ENCODE measurements around the gene VSTM2B. TPM values are rescaled to one million over a fixed set of nuclear protein-coding genes. Genes with fewer than 3 reads are reported as not detected.

Gene VSTM2B
- total RNA-seq, 4 donors from 2014 or later: not detected

DNA sequence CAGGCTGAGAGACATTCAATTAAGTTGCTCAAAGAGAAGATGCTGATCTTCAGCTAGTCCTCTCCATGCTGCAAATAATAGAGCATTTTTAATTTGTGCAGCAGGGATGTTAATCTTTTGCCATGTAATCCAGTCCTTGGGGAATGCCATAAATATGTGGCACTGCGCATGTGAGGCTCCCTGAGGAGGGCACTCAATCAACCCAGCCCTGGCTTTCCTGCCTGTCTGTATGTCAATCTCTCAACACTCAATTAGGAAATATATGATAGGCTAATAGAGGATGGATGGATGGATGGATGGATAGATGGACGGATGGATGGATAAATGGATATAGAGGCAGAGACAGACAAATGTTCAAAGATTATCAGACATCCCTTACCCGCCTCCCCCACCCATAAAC is 48.7 kb downstream of the VSTM2B start:
- DNase-seq (ENCODE audit: low spot score): no peak
- TF ChIP-seq, protein P1, sequence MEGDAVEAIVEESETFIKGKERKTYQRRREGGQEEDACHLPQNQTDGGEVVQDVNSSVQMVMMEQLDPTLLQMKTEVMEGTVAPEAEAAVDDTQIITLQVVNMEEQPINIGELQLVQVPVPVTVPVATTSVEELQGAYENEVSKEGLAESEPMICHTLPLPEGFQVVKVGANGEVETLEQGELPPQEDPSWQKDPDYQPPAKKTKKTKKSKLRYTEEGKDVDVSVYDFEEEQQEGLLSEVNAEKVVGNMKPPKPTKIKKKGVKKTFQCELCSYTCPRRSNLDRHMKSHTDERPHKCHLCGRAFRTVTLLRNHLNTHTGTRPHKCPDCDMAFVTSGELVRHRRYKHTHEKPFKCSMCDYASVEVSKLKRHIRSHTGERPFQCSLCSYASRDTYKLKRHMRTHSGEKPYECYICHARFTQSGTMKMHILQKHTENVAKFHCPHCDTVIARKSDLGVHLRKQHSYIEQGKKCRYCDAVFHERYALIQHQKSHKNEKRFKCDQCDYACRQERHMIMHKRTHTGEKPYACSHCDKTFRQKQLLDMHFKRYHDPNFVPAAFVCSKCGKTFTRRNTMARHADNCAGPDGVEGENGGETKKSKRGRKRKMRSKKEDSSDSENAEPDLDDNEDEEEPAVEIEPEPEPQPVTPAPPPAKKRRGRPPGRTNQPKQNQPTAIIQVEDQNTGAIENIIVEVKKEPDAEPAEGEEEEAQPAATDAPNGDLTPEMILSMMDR (IDR thresholded peaks at IDR 0.05): no peak
- no peak for ATAC-seq (ENCODE audit: low FRiP score)

DNA sequence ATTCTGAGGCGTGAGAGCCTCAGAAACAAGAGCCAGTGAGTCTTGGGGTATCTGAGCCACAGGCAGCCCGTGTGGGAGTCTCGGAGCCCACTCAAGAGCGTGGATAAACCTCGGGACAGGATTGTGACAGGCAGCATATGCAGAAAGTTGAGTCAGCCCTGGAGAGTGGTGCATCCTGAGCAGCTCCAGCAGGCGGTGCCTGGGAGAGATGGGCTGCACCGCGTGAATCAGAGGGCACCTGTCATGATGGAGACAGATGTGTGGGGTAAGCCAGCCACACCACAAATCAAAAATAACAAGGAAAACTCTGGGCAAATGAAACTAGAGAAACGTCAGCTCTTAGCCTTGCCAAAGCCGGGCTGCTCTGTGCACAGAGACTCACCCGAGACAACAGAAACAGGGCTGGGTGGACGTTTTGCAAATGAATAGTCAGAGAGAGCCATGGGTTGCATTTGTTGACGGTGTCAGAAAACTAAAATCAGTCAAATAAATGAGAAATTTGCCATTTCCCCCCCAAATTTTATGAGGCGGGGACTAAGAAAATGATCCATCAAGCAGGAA is 50.3 kb downstream of the VSTM2B start:
- TF ChIP-seq, protein P1 (IDR thresholded peaks at IDR 0.05): no peak
- peak; percentile 94 for ATAC-seq (ENCODE audit: low FRiP score)
- DNase-seq (ENCODE audit: low spot score): no peak

DNA sequence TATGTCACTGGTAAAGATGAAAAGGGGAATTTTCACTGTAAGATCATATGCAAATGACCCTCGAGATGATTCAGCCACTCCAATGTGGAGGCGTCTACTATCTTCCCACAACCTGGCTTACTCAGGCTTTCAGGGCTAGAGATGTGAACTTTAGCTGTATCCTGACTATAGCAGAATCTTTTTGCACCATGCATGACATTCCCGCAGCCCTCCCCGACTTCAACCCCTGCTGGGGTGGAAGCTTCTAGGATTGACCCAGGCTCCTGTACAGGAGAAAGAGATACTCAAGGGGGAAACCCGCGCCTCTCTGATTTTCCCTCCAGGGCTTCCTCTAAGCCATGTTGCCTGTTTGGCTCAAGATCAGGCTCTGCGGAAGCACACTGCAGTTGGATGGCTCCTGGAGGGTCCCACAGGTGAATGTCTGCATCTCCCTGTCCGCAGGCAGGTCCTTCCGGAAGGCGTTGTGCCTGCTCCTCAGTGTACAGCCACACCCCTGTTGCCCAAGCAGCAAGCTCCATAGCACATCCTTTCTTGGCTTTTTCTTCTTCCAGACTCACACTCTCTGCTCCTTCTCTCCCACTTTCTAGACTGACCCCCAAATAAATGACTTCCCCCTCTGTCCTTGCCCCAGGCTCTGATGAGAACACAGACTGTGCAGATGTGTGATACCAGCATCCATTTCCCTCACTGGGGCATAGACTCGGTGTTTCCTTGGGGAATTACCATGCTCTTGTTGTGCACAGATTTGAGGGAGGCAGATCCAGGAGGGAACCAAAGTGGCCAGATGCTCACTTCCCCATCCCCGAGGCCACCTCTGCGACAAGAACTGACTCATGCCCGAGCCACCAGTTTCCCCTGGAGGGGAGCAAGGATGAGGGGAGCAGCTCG is 51.2 kb downstream of the VSTM2B start:
- no peak for DNase-seq (ENCODE audit: low spot score)
- TF ChIP-seq, protein P1 (IDR thresholded peaks at IDR 0.05): no peak
- ATAC-seq (ENCODE audit: low FRiP score): peak; percentile 80

DNA sequence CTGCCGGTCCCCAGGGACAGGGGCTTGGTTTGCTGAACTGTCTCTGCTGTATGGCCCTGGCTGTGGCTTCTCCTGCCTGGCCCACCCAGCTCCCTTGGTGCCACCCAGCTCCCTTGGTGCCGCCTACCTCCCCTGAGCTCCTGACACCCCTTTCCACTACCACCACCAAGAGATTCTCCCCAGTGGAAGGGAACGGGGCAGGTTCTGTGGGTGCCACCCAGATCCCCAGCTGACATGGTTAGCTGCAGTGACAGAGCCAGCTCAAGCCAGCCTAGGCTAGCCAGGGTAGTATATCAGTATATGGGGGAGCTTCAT is 51.8 kb downstream of the VSTM2B start:
- TF ChIP-seq, protein P1 (IDR thresholded peaks at IDR 0.05): no peak
- DNase-seq (ENCODE audit: low spot score): no peak
- ATAC-seq (ENCODE audit: low FRiP score): no peak

DNA sequence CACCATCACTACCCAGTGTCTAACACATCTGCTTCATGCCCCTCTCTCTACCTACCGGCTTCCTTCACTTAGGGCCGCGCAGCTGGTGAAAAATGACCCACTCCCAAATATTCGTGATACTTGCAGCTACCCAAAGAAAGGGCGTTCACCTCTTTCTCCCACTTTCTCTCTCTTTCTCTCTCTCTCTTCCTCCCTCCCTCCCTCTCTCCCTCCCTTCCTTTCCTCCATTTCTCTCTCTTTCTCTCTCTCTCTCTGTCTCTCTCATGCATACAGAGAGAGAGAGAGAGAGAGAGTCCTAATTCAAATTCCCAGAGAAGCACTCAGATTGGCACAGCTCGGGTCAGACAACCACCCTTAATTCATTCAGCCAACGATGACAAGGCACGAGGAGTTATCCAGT is 52.6 kb downstream of the VSTM2B start:
- no peak for ATAC-seq (ENCODE audit: low FRiP score)
- TF ChIP-seq, protein P1 (IDR thresholded peaks at IDR 0.05): no peak
- no peak for DNase-seq (ENCODE audit: low spot score)

DNA sequence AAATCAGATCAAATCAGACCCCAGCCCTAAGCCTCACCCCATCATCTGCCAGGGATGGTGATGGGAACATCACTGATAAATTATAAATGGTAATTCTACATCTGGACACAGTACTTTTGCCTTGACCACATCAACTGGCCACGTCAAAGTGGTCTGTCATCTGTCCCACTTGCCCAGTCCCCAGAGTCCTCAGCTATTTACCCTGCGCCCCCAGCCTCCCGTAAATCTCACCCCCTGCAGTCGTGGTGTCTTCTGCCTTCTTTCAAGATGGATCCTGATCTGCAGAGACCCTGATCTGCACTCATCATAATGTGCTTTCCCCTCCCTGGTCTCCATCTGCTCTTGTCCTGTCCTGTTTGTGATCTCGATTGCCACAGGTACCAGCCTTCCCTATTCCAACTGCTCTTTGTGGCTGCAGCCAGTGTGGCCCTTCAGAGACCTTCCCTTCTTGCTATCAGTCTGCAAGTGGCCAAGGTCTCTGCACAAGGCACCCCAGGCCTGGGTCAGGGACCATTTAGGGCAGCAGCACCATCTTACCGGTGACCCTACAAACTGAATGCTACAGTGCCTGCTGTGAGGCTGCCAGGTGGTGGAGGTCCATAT is 53.6 kb downstream of the VSTM2B start:
- no peak for ATAC-seq (ENCODE audit: low FRiP score)
- DNase-seq (ENCODE audit: low spot score): no peak

More for the DNA sequence above, 53.6 kb downstream of the VSTM2B start:
- TF ChIP-seq, protein P1 (IDR thresholded peaks at IDR 0.05): no peak

Measured in omental fat pad (tissue), 4 donors.